HG02885 (cell line): ENCODE data around the gene KLKB1.
"Not testable (repeated sequence)": the region's sequence is repeated elsewhere in the genome, so short reads cannot be mapped to it uniquely, and the experiment has no call there.

ENCODE experiments used
- ATAC-seq: cut with Tn5 transposase; IDR thresholded peaks from one replicate; pipeline ENCODE4 v1.9.1; 2021; ENCODE audit warnings: mild to moderate bottlenecking; ENCODE audit not compliant: unreplicated experiment, poor library complexity

Gene KLKB1

GRCh38 chr4:186226521-186227189 lies 652 bp upstream of the KLKB1 start:
- ATAC-seq: no peak

DNA sequence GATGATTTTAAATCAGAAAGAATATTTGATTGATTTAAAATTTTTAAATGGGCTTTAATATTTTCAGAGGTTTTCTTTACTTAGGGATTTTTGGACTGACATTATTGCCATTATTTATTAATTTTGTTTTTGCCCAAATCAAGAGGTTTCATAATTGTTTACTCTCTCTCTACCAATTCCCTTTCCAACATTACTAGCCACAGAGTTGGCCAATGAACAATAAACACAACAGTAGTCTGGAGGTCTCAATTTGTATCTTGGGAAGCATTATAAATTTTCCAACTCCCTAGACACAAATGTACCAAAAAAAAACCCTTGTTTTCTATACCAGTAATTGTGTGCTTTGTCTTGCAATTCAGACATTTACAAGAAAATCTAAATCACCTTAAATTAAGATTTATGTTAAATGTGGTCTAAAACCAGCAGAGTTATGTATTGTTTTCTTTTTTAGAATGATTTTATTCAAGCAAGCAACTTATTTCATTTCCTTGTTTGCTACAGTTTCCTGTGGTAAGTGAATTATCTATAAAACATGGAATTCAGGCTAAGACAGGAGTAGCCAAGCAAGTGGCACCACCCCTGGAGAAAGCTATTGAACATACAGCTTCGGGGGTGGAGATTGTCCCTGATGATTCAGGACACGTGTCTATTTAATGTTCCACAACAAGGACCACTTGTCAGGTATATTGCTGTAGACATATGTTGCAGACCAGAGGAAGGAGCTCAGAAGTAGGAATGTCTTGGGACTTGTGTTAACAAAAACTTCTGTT lies 622 bp downstream of the KLKB1 start:
- ATAC-seq: no peak

DNA sequence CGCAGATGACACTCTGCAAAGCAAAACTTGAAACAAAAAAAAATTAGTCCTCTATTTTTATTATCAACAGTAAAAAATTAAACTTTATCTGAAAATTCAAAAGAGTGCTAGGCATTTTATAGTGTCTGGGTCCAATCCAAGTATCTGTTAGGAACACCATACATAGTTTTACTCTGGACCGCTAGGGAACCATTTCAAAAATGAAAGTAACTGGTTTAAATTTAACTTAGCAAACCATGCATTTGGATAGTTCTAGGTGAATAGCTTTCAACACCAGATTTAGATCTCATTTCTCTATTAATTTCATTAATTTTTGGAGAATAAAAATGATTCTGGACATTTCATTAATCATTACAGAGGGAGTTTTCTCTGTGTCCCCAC lies 1.2 kb downstream of the KLKB1 start:
- ATAC-seq: no peak

GRCh38 chr4:186234367-186234766 lies 7.1 kb downstream of the KLKB1 start:
- no peak for ATAC-seq

DNA sequence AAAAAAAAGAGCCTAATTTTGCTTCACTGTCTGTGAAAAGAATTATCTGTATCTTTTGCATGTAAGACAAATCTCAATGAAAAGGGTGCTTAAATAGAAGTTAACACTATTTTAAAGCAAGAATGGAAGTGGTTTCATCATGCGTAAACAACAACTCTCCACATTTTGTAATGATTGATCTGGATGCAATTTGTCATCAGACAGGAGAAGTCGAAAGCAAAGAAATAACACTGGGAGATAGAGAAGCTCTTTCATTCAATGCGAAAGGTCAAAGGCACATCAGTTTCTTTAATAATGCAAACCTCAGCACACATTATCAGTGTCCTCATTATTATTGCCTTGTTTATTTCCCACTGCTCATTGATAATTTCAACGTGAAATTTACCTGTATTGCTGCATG lies 8.8 kb downstream of the KLKB1 start:
- no peak for ATAC-seq

GRCh38 chr4:186240452-186240847 lies 13.1 kb downstream of the KLKB1 start:
- no peak for ATAC-seq

DNA sequence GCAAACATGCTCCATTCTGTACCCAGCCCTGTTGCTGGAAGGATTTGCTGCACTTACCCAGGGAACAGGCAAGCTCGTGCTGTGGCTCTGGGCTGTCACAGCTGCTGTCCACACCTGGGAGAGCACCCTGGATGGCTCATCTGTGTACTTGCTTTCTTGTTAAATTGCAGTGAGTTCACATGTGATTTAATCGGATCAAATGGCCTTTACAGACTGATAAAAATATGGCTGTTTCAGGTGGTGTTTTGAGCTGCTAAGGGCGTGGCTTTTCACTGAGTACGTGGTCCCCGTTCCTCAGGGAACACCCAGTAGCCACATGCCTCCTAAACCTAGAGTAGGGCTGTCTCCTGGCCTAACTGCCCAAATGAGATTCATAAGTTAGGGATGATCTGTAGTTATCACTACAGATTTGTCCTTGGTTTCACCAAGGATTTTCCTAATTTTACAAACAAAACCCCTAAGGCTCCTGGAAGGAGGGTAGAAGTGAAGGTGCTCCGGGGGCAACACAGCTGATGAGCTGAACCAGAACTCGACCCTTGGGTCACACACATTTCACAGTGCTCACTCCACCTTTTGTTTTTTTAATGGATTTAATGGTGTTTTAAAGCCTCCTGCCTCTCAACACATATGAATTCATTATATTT lies 13.7 kb downstream of the KLKB1 start:
- no peak for ATAC-seq

- ATAC-seq: no peak
Measured at GRCh38 chr4:186241616-186242015, 14.3 kb downstream of the KLKB1 start.

- ATAC-seq: not testable (repeated sequence)
Measured at GRCh38 chr4:186242031-186242430, 14.7 kb downstream of the KLKB1 start.

- no peak for ATAC-seq
Measured at GRCh38 chr4:186243331-186243730, 16.0 kb downstream of the KLKB1 start.

DNA sequence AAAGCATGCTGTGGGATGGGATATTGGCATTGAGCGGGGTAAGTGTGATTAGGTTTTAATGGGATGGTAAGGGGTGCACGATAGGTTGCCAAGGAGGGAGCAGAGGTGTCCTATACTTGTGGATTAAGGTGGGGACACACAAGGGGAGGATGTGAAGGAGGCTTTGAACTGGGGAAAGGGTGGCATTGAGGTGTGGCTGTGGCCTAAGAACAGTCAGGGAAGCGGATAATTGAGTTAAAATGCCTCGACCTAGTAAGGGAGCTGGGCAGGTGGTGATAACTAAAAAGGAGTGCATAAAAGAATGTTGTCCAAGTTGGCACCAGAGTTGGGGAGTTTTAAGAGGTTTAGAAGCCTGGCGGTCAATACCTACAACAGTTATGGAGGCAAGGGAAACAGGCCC lies 17.5 kb downstream of the KLKB1 start:
- ATAC-seq: no peak

DNA sequence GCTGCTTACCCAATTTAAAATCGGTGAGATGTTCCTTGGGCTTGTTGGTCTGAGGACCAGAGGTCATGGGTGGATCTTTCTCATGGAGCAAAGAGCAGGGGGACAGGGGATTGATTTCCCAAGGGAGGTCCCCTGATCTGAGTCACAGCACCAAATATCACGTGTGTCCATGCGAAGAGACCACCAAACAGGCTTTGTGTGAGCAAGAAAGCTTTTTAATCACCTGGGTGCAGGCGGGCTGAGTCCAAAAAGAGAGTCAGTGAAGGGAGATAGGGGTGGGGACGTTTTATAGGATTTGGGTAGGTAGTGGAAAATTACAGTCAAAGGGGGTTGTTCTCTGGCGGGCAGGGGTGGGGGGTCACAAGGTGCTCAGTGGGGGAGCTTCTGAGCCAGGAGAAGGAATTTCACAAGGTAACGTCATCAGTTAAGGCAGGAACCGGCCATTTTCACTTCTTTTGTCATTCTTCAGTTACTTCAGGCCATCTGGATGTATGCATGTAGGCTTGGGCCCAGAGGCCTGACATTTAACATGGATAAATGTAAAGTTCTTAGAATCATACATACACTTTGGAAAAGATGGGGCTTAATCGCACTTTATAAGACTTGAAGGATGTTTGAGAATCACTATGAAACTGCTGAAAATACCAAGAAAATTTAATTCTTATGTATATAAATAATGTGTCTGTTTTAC lies 19.9 kb downstream of the KLKB1 start:
- ATAC-seq: not testable (repeated sequence)

DNA sequence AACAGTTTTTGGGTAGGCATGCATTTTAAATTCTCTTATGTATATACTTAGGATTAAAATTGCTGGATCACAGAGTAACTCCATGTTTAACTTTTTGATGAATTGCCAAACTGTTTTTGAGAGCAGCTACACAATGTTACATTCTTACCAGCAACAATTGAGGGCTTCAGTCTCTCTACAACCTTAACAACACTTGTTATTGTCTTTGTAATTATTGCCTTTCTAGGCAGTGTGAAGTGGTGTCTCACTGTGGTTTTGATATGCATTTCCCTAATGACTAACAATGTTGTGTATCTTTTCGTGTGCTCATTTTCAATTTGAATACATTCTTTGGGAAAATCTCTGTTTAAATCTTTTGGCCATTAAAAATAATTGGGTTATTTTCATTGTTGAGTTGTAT lies 21.3 kb downstream of the KLKB1 start:
- no peak for ATAC-seq

- no peak for ATAC-seq
Measured at GRCh38 chr4:186249785-186250754, 22.8 kb downstream of the KLKB1 start.

- no peak for ATAC-seq
Measured at GRCh38 chr4:186250760-186251159, 23.5 kb downstream of the KLKB1 start.

GRCh38 chr4:186255122-186255521 lies 27.8 kb downstream of the KLKB1 start:
- ATAC-seq: no peak

GRCh38 chr4:186258216-186258811 lies 31.0 kb downstream of the KLKB1 start:
- ATAC-seq: no peak

GRCh38 chr4:186260117-186260503 lies 32.8 kb downstream of the KLKB1 start:
- ATAC-seq: no peak
